PC-3 (cell line): ENCODE measurements around the gene RRAS.

ENCODE experiments used
- EZH2 ChIP-seq: fragments of 300-600 bp; sonication (generic); IDR thresholded peaks from one replicate; pipeline ENCODE4 v1.6.1; 2017; ENCODE audit warnings: antibody characterized with exemption, mild to moderate bottlenecking, low read length; ENCODE audit not compliant: unreplicated experiment
- TF ChIP-seq, protein P1 (sequence below): fragments of 300-600 bp; sonication (generic); conservative IDR thresholded peaks from 2 replicates; pipeline ENCODE4 v1.5.1; 2017; ENCODE audit warnings: antibody characterized with exemption, low read depth, mild to moderate bottlenecking, low read length

DNA sequence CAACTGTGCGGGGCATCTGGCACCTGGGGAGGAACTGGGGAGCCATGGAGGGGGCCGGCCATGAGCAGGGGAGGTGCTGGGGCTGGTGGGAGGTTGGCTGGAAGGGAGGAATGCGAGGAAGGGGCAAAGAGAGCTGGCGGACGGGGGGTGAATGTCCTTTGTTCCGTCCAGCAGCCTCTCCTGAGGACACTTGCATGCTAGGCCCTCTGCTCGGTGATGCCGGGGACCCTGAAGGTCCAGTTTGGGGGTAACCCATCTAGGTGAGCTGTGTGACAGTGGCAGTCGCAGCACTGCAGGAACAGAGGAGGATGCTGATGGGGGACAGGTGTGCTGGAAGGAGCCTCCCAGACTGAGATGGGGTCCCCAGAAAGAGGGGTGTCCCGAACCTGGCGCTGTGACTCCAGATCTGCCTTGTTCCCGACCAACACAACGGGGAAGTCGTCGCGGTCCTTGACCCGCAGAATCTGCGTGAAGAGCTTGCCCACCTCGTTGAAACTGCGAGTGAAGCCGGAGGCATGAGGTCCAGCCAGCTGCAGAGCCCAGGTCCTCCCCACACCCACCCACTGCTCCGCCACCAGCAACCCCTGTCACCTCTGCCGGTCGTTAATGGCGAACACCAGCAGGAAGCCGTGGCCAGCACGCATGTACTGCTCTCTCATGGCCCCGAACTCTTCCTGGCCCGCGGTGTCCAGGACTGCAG, 3.6 kb downstream of the RRAS start:
- TF ChIP-seq, protein P1, sequence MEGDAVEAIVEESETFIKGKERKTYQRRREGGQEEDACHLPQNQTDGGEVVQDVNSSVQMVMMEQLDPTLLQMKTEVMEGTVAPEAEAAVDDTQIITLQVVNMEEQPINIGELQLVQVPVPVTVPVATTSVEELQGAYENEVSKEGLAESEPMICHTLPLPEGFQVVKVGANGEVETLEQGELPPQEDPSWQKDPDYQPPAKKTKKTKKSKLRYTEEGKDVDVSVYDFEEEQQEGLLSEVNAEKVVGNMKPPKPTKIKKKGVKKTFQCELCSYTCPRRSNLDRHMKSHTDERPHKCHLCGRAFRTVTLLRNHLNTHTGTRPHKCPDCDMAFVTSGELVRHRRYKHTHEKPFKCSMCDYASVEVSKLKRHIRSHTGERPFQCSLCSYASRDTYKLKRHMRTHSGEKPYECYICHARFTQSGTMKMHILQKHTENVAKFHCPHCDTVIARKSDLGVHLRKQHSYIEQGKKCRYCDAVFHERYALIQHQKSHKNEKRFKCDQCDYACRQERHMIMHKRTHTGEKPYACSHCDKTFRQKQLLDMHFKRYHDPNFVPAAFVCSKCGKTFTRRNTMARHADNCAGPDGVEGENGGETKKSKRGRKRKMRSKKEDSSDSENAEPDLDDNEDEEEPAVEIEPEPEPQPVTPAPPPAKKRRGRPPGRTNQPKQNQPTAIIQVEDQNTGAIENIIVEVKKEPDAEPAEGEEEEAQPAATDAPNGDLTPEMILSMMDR = no peak
- no peak for TF ChIP-seq EZH2
